C1 segment of cervical spinal cord (tissue), 14 donors: ENCODE measurements around the gene PPA1.
"Not testable (repeated sequence)": the region's sequence is repeated elsewhere in the genome, so short reads cannot be mapped to it uniquely, and the experiment has no call there.

Experiments
- DNase-seq, 14 donors: peaks; one replicate each; lab custom pipeline; 2025; lab: John Stamatoyannopoulos, UW

The PPA1 gene

GRCh38 chr10:70255329-70256299 lies 22.4 kb upstream of the PPA1 start:
- DNase-seq: peak in 3 of 14 donors; percentile 28 to 39 (median 31)

- no peak for DNase-seq
Observed at GRCh38 chr10:70254778-70255328, 21.6 kb upstream of the PPA1 start.

GRCh38 chr10:70253878-70254765 lies 20.9 kb upstream of the PPA1 start:
- peak in 1 of 14 donors; percentile 22 for DNase-seq

DNA sequence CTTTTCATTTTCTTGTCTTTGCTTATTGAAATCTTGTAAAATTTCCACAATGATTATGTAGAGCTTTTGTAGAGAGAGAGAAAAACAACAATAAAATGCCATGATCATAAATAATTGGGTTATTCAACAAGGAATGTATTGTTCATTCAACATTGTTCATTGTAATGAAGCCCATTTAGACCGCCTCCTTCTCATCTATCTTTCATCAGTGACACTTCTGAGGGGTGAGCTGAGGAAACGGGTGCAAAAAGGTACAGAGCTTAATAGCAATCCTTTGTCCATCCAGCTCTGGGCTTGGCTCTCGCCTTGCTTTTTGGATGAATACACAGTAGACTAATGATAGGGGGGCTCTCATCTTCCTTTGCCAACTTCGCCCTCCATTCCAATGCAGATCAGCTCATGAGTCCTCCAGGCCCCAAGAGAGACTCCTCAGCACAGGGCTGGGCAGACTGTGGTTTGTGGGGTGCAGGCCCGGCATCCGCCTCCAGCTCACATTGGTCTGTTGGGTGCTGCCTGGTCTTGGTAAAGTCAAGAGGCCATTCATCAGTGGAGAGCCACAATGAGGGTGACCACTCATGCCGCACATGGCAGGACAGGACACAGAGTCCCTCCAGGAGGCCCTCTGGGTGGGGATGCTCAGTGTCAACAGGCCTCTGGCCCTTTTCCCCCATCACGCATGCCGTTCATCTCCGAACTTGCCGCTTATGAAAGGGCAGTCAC lies 17.9 kb upstream of the PPA1 start:
- DNase-seq: peak in 6 of 14 donors; percentile 34 to 83 (median 50)

DNA sequence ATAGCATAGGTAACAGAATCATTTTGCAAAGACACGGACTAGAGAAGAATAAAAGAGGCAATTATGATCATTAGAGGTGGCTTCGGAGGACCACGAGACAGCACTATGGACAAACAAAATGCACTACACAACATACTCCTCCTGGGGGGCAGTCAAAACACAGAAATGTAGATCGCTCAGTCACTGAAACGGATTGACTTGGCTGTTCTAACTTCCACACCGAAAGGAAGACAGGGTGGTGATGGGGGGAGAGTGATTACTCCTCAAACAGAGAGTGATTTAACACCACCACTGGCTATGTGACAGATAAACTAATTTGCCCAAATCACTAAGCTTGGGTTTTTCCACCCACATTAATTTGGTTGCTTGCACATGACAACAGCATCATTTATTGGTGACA lies 14.1 kb upstream of the PPA1 start:
- peak in 1 of 14 donors; percentile 18 for DNase-seq

DNA sequence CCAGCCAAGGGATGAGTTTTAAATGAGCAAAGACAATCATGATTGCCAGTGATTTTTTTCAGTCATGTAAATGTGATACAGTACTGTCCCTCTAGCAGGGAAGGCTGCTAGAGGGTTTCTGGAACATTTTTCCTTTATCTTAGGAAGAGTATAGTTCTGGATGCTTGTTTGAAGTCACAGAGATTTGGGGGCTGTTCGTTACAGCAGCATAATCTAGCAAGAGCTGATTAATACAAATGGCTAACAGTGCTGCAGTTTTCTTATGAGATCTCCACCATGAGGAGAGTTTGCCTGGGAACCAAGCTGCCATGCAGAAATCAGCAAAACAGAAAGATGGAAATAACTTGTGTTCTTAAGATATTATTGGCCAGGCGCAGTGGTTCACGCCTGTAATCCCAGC lies 7.9 kb upstream of the PPA1 start:
- DNase-seq: no peak

DNA sequence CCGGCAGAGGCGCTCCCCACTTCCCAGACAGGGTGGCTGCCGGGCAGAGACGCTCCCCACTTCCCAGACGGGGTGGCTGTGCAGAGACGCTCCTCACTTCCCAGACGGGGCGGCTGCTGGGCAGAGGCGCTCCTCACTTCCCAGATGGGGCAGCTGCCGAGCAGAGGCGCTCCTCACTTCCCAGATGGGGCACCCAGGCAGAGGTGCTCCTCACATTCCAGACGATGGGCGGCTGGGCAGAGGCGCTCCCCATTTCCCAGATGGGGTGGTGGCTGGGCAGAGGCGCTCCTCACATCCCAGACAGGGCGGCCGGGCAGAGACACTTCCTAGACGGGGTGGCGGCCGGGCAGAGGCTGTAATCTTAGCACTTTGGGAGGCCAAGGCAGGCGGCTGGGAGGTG lies 6.8 kb upstream of the PPA1 start:
- DNase-seq: not testable (repeated sequence)

- DNase-seq: not testable (repeated sequence)
Observed at GRCh38 chr10:70239077-70239976, 6.1 kb upstream of the PPA1 start.

DNA sequence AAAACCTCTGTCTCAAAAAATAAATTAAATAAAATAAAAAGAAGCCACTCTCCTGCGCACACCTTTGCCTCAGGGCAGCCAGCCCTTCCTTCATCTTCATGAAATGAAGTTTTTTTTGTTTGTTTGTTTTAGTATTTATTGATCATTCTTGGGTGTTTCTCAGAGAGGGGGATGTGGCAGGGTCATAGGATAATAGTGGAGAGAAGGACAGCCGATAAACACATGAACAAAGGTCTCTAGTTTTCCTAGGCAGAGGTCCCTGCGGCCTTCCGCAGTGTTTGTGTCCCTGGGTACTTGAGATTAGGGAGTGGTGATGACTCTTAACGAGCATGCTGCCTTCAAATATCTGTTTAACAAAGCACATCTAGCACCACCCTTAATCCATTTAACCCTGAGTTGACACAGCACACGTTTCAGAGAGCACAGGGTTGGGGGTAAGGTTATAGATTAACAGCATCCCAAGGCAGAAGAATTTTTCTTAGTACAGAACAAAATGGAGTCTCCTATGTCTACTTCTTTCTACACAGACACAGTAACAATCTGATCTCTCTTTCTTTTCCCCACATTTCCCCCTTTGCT lies 4.8 kb upstream of the PPA1 start:
- not testable (repeated sequence) for DNase-seq

- no peak for DNase-seq
Observed at GRCh38 chr10:70234668-70235447, 1.6 kb upstream of the PPA1 start.

DNA sequence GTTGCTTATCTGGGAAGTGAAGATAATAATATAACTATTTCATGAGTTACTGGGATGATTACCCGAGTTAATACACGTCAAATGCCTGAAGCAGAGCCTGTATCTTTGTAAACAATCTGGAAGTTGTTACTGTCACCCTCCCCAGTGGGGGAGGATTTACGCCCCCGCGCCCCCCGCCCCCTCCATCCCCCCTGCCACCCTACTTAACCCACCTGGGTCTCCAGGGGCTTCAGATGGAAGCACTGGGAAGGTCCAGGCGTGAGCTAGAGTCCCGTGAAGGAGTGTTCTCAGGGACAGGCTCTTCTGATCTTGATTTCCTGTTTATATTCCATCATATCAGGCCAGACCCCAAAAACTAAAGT lies 691 bp upstream of the PPA1 start:
- no peak for DNase-seq

- DNase-seq: peak in 2 of 14 donors; percentile 49 to 57
Observed at GRCh38 chr10:70232859-70233108, 445 bp downstream of the PPA1 start.

- peak in 4 of 14 donors; percentile 53 to 63 (median 55) for DNase-seq
Observed at GRCh38 chr10:70232155-70232858, 922 bp downstream of the PPA1 start.

DNA sequence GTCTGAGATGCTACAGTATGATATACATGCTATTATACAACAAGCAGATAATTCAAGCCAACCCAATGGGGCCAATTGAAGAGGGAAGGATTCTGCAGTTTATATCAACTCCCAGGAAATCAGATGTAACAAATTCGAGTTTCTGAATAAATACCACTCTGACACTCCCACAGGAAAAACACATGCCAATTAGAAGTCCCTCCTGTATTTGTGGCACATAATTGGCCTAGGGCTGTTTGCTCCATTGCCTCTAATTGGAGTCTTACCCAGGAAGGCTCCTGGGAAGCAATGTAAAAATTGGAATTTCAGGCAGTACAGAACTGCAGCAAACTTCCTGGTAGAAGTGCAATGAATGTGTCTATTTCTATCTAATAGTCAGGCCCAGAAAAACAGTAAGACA lies 4.7 kb downstream of the PPA1 start:
- DNase-seq: no peak

DNA sequence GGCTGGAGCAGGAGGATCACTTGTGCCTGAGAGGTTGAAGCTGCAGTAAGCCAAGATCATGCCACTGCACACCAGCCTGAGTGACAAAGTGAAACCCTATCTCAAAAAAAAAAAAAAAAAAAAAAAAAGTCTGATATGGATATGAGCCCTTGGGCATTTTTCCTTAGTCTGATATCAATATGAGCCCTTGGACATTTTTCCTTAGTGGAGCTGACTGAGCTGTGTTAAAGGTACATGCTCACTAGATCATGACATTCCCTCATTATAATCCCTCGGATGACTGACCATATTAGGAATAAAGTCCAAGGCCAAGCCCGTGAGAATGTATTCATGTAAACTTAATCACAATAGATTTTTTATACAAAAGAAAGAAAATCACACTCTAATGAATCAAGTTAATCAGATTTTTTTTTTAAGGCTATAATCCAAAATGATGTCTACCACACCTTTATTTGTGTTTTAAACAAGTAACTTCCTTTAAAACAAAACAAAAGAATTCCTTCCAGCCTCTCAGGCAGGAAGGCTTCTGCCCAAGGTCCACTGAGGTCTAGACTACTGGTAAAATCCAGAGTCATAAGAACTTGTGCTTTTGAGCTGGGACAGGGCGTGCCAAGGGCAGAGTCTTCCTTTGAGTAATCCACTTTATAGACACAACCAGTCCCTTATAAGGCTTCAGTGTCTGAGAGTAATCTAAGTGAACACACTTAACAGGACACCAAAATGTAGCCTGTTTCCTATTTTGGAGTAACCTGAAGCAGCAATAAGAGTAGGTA lies 5.5 kb downstream of the PPA1 start:
- DNase-seq: no peak

GRCh38 chr10:70223728-70224127 lies 9.5 kb downstream of the PPA1 start:
- no peak for DNase-seq

- not testable (repeated sequence) for DNase-seq
Observed at GRCh38 chr10:70222811-70223447, 10.3 kb downstream of the PPA1 start.
